Stimulated activated CD4-positive, alpha-beta T cell treated with anti-CD3 and anti-CD28 coated beads, Interleukin-1b, Interleukin-23, amount 100 ng/mL, for 48 hours (primary cell): ENCODE results near the gene TEPSIN.
A peak's percentile ranks its signal among the peaks of the same experiment; 100 is the strongest.

Experiments used
- DNase-seq: peaks from one replicate; pipeline ENCODE4 v3.0.0-alpha.2; 2020

Gene TEPSIN

GRCh38 chr17:81248649-81249048, 9.8 kb upstream of the TEPSIN start:
- no peak for DNase-seq

- DNase-seq = no peak
These were observed 8.6 kb upstream of the TEPSIN start for GRCh38 chr17:81247339-81247990.

- no peak for DNase-seq
These were observed 8.0 kb upstream of the TEPSIN start for GRCh38 chr17:81246679-81247338.

- no peak for DNase-seq
These were observed 7.5 kb upstream of the TEPSIN start for GRCh38 chr17:81246343-81246670.

GRCh38 chr17:81245665-81246342, 6.9 kb upstream of the TEPSIN start:
- no peak for DNase-seq

- DNase-seq = no peak
These were observed 6.3 kb upstream of the TEPSIN start for GRCh38 chr17:81245024-81245664.

- DNase-seq = no peak
These were observed 5.6 kb upstream of the TEPSIN start for GRCh38 chr17:81244358-81245023.

- no peak for DNase-seq
These were observed 4.4 kb upstream of the TEPSIN start for GRCh38 chr17:81243333-81243664.

GRCh38 chr17:81242421-81243332, 3.8 kb upstream of the TEPSIN start:
- DNase-seq = no peak

GRCh38 chr17:81241648-81242420, 3.0 kb upstream of the TEPSIN start:
- peak; percentile 64 for DNase-seq

GRCh38 chr17:81241203-81241602, 2.3 kb upstream of the TEPSIN start:
- DNase-seq = no peak

GRCh38 chr17:81240761-81241160, 1.9 kb upstream of the TEPSIN start:
- DNase-seq = no peak

GRCh38 chr17:81239714-81240555, 1.1 kb upstream of the TEPSIN start:
- DNase-seq = peak; percentile 68

- DNase-seq = no peak
These were observed 403 bp downstream of the TEPSIN start for GRCh38 chr17:81238490-81238814.

- no peak for DNase-seq
These were observed 1.0 kb downstream of the TEPSIN start for GRCh38 chr17:81237591-81238489.

- DNase-seq = no peak
These were observed 2.1 kb downstream of the TEPSIN start for GRCh38 chr17:81236784-81237183.

- no peak for DNase-seq
These were observed 2.8 kb downstream of the TEPSIN start for GRCh38 chr17:81235822-81236740.
